Measurements from ENCODE around the gene IL22.

DNA sequence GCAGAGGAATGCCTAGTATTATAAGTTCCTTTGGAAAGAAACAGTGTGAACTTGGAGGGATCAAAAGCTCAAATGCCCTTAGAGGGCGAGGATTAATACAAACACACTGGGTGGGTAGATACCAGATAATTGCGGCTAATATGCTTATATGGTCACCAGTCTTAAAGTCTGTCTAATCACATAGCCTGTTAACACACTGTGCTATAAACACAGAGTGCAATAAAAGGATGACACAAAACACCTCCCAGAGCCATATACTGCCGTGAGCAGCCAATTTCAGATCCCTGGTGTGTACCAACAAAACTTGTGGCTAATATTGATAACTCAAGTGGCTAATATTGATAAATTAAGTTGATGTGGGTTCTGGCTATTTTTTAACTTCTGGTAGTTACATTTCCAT is 26.0 kb downstream of the IL22 start:
- TF ChIP-seq, protein P1, sequence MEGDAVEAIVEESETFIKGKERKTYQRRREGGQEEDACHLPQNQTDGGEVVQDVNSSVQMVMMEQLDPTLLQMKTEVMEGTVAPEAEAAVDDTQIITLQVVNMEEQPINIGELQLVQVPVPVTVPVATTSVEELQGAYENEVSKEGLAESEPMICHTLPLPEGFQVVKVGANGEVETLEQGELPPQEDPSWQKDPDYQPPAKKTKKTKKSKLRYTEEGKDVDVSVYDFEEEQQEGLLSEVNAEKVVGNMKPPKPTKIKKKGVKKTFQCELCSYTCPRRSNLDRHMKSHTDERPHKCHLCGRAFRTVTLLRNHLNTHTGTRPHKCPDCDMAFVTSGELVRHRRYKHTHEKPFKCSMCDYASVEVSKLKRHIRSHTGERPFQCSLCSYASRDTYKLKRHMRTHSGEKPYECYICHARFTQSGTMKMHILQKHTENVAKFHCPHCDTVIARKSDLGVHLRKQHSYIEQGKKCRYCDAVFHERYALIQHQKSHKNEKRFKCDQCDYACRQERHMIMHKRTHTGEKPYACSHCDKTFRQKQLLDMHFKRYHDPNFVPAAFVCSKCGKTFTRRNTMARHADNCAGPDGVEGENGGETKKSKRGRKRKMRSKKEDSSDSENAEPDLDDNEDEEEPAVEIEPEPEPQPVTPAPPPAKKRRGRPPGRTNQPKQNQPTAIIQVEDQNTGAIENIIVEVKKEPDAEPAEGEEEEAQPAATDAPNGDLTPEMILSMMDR (IDR thresholded peaks at IDR 0.05), result no peak
- no peak for TF ChIP-seq POLR2A (IDR thresholded peaks at IDR 0.05)

All from transverse colon (tissue), 3 donors.